Measurements from ENCODE around the gene MAPK1.

MAPK1 gene

DNA sequence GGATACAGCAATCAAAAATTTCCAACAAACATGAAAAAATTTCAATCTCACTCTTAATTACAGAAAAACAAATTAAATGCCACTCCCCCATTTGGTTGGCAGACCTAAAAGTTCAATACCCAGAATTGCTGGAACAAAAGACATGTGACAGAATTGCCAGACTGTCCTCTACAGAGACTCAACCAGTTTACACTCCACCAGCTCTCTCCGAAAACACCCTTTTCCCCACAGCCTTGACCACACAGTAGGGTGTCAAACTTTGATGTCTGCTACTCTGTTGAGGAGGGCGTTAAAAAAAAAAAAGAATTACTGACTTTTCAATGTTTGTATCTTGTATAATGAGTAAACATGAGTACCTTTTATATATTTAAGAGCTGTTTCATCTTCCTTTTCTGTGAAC, 87.2 kb downstream of the MAPK1 start:
- DNase-seq = no peak

DNA sequence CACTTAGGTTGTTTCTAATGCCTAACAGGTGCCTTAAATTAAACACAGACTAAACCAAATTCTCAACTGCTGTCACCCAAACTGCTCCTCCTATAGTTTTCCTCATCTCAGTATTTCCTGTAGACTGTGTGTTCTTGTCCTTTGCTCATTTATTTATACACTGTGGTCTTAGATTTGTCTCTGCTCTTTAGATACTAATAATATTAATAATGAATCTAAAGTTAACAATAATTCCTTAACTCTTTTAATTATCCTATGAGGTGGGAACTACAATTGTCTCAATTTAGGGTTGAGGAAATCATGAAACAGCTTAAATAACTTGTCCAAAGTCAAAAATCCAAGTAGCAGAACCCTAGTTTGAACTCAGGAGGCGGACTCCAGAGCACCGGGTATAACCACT, 88.0 kb downstream of the MAPK1 start:
- DNase-seq = no peak

DNA sequence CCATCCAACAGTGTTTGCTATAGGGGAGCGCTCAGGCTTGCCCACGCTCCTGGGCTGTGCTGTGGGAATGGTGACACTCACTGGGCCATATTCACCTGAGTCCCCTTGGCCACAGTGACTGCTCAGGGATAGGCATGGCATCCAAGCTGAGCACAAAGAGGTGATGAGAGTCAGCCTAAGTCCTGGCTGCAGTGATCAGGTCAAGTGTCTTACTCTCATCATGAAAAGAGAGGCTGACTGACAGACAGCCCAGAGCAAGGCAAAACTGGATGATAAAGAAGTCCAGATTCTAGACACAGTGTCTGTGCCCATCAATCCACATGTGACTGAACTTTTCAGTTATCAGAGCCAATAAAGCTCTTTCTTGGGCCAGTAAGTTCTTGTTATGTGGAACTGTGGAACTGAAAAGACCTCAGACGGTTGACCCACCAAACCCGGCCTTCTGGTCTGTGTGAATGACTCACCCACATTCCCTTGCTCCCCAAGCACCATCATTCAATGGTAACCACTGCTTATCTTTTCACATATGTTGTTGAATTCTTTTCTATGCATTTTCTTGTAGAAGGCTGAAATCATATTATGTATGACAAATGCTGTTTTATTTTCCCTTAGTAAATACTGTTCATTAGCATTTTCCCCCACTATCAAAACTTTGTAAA, 88.6 kb downstream of the MAPK1 start:
- peak; percentile 69 for DNase-seq

DNA sequence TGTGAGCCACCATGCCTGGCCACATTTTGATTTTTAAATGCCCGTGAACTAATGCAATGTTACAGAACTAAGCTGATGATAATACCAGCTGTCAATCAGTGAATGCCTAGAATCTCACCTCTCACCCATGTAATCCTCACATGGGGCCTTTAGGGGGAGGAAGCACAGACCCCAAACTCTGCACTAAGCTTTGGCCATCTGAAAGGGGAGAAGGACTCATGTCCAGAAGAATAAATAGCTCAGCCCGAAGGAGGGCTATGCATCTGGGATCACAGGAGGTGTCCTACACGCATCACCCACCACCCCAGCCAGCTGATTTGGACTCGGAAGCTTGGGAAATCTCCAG, 95.8 kb downstream of the MAPK1 start:
- DNase-seq = no peak

- DNase-seq = no peak
These were observed 99.0 kb downstream of the MAPK1 start for GRCh38 chr22:21768435-21768834.

DNA sequence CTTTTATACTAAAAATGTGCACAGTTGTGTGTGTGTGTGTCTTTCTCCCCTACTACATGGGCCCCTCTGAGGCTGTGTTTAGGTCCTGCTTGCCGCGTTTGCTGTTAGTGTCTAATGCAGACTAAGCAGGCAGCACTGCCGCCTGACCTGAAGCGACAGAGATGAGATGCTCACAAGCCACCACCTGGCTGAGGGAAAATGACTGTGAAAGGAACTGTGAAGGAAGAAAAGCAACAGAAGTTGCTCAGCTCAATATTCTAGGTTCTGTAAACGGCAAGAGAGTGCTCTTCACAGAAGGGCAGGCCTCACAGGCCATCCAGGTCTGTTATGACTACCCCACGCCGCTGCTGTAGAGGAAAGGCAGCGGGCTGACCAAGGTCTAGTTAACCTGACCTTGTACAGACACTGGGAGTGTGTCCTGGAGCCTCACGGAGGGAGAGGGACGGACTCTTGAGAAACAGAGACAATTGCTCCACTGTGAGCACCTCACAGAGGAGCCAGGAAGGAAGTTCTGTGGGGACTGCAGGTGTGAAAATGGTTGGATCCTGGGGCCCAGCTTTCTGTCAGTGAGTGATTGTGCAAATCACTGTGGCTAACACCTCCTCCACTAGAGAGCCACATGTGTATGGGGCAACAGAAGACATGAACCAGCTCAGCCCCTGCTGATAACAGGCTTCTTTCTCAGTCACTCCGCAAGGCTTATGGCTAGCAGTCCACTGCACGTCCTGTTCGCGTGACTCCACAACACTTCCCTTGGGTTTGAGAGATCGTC, 100.6 kb downstream of the MAPK1 start:
- DNase-seq = no peak

- DNase-seq = no peak
These were observed 101.4 kb downstream of the MAPK1 start for GRCh38 chr22:21765909-21766529.

DNA sequence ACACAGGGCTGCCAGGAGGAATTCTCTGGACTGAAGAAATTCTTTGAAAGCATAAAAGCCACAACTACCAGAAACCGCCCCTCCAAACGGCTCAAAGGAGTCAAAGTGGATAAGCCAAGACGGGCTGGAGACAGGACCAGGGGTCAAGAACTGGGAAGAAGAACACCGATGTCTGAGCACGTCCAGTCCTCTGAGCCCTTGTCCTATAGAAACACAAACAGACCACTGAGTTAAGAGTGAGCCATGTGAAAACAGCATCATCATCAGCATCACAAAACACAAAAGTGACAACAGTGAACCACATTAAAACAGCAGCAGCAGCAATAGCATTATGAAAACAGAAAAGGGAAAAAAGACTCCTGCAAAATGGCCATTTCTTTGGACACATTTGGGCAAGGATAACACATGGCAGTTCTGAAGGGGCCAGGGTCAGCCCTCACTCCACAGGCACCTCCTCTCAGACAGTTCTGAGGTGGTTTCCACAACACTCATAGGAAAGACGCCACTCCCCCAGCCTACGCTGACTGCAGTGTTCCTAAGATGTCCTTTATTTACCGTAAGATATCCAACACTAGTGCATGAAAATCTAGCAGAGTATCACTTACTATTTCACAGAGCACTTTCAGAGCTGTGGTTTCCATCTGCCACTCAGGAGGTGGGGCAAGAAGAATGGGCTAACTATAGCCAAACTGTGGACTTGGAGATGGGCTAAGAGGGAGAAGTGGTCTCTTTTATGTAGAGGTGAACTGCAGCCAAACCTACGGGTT, 103.2 kb downstream of the MAPK1 start:
- DNase-seq = no peak

GRCh38 chr22:21762712-21763581, 104.5 kb downstream of the MAPK1 start:
- no peak for DNase-seq

DNA sequence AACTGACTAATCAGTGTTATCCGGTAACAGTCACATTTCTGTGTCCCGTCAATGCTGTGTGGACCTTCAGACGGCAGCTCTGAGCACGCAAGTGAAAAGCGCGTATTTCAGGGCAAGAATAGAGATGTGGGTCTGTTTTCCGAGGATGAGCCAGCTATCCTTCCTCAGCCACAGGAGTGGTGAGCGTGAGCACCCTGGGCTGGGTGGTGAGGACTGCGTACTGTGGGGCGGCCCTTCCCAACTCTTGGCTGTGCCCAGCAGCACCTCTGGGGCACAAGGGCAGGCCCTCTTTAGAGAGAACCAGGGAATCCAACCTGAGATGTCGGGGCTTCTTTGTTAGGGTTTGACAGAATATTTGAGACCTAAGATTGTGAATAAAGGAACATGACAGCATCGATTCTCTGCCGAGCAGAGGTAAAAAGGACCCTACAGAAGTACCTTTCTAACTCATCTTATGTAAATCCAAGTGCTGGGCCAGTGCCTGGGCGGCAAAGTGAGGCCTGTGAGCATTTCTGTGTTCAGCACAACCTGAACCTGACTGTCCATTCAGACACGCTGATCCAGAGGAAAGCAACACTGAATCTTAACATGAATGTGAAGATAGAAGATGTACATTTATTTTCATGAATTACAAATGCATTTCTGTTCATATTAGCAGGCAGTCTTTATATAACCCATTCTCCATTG, 105.3 kb downstream of the MAPK1 start:
- DNase-seq = no peak

GRCh38 chr22:21761086-21761485, 106.4 kb downstream of the MAPK1 start:
- DNase-seq = peak; percentile 42

DNA sequence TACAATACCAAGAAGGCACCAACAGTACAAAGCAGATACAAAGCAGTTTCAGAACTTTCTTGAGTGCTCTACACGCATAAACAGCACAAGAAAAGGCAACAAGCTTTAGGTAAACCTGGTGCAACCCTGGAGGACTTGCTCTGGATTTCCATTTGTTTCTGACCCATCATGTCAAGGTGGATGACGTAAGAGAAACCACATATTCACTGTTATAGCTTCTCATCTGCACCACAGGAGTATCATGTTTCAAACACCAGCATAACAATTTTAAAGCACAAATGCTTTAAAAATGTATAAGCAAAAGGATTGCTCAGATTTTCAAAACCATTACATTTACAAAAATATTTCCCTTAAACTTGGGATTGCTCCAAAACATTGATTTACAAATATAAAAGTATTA, 106.8 kb downstream of the MAPK1 start:
- DNase-seq = peak; percentile 85

- DNase-seq = no peak
These were observed 107.6 kb downstream of the MAPK1 start for GRCh38 chr22:21759646-21760376.

- no peak for DNase-seq
These were observed 108.4 kb downstream of the MAPK1 start for GRCh38 chr22:21759093-21759492.

- DNase-seq = no peak
These were observed 109.2 kb downstream of the MAPK1 start for GRCh38 chr22:21758091-21758864.

- peak; percentile 67 for DNase-seq
These were observed 111.6 kb downstream of the MAPK1 start for GRCh38 chr22:21755851-21756284.

DNA sequence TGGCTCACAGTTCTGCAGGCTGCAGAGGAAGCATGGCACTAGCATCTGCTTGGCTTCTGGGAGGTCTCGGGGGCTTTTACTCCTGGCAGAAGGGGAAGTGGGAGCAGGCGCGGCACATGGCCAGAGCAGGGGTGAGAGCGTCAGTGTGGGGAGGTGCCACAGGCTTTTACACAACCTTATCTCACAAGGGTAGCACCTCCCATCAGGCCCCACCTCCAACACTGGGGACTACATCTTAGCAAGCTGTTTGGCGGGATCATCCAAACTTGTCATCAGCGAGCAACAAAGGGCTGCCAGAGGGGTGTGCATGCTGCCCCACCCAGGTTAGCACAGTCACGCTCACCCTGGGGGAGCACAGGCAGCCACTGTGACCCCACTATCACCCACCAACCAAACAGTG, 112.9 kb downstream of the MAPK1 start:
- DNase-seq = peak; percentile 26

DNA sequence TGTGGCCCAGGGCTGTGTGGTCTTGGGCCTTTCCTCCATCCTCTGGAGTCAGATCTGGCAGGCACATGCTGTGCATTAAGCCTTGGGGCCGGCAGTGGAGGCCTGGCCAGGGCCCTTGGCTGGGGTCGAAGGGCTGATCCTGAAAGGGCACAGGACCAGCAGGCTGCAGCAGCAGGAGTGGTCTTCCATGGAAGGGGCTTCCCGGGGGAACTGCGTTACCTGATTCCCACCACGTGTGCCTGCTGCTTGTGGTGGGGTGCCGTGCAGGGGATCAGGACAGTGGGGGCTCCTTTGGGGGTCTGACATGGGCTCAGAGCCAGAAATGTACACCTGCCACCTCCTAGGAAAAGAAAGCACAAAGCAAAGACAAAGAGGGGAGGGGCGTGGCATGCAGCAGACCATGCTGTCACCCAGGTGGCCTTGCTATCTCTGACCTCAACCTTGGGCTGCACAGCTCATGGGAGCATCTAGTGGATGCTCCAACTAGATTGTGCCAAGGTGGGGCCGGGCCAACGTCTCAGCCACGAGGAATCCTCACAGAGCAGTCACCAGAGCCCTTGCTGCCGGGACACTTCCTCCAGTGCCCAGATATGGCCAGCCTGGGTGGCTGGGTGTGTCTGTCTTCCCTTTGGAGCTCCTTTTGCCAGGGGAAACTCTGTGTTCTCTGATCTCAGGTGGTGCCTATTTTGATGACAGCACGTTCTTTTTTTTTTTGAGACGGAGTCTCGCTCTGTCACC, 113.9 kb downstream of the MAPK1 start:
- DNase-seq = no peak

GRCh38 chr22:21752276-21752675, 115.2 kb downstream of the MAPK1 start:
- DNase-seq = no peak

- no peak for DNase-seq
These were observed 121.5 kb downstream of the MAPK1 start for GRCh38 chr22:21745948-21746347.

All from fibroblast of skin of right quadriceps (primary cell).